ENCODE data around the gene GDAP1L1. TPM values are rescaled to one million over a fixed set of nuclear protein-coding genes. Genes with fewer than 3 reads are reported as not detected.

Gene GDAP1L1
- total and polyA plus RNA-seq, 2 donors (not counting 3 experiments of a cell fraction or from before 2014, with no cell fraction given) = not detected

- Histone ChIP-seq H4K20me1 (replicated peaks; ENCODE audit: control insufficient read depth, extremely low read depth, insufficient read depth, low read length) (no peaks in the 10 kb centered on the region), H3K4me1 (ENCODE audit: control insufficient read depth, extremely low read depth, insufficient read depth, low read length) (no peaks in the 10 kb centered on the region), H3K36me3 (ENCODE audit: control insufficient read depth in 2 of 2, extremely low read depth in 1 of 2, insufficient read depth in 2 of 2, low read length in 2 of 2) (no peaks in the 10 kb centered on the region), H3K9ac (replicated peaks; ENCODE audit: extremely low read depth, insufficient read depth, low read length) (no peak overlapping the region), H3K9me3 (replicated peaks; ENCODE audit: control insufficient read depth, insufficient read depth, low read length) (no peaks in the 10 kb centered on the region), H3K79me2 (ENCODE audit: control insufficient read depth, insufficient read depth, low read length) (no peaks in the 10 kb centered on the region), H3K27ac (ENCODE audit: insufficient read depth, low read depth, low read length) (no peak overlapping the region), H3K4me3 (replicated peaks in 1 of 3; ENCODE audit: insufficient read depth in 1 of 3, low read depth in 1 of 3, low read length in 3 of 3) (no peak overlapping the region), H2AFZ (ENCODE audit: low read depth, low read length) (no peak overlapping the region), H3K27me3 (ENCODE audit: control insufficient read depth in 2 of 2, insufficient read depth in 2 of 2, low read length in 2 of 2) (peaks cover 4 to 10% of the 10 kb centered on the region in 2 experiments), H3K4me2 (ENCODE audit: insufficient read depth, low read length) (no peak overlapping the region), H3K9me1 (replicated peaks; ENCODE audit: control insufficient read depth, extremely low read depth, insufficient read depth, low read length) (no peaks in the 10 kb centered on the region)
- dilution Hi-C loops (cut with MboI; ENCODE audit: extremely low pct_ligation_motif_present, low sequenced_read_pairs) (no loop called here), intact Hi-C loops (cut with micrococcal nuclease) (no loop called here)
- no peak for FAIRE-seq
- TF ChIP-seq POLR2AphosphoS5 (IDR thresholded peaks at IDR 0.05; ENCODE audit: insufficient read depth, low read depth, low read length) (no peak), EZH2 (IDR thresholded peaks at IDR 0.05; ENCODE audit: borderline replicate concordance, low read depth, low read length, severe bottlenecking) (no peak)
- ChIA-PET POLR2A (no interaction called here), CTCF (no interaction called here)
- BruUV-seq (replicated peaks) = no TSS peak
- no peak for DNase-seq (ENCODE audit: low read depth, low spot score)
Observed at GRCh38 chr20:44251284-44251683, 4.2 kb downstream of the GDAP1L1 start.

DNA sequence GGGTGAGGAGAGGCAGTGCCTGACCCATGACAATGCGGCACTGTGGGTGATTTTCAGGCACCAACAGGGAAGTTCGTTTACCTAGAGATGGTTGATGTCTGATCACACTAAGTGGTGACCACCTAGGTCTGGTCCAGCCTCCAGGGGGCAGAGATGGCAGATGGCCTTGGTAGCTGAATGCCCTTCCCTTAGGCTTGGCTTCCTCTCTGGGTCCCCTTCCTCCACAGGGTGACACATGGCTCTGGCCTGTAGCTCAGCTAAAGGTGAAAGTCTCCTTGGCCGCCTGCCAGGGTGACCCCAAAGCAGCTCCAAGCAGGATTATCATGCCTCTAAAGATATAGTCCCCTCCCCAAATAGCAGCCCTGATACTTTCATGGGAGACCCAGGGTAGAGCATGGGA is 6.4 kb downstream of the GDAP1L1 start:
- no peak for TF ChIP-seq FOS (IDR thresholded peaks at IDR 0.05; ENCODE audit: borderline replicate concordance, insufficient read depth, low read length)
- TF ChIP-seq, protein P1, sequence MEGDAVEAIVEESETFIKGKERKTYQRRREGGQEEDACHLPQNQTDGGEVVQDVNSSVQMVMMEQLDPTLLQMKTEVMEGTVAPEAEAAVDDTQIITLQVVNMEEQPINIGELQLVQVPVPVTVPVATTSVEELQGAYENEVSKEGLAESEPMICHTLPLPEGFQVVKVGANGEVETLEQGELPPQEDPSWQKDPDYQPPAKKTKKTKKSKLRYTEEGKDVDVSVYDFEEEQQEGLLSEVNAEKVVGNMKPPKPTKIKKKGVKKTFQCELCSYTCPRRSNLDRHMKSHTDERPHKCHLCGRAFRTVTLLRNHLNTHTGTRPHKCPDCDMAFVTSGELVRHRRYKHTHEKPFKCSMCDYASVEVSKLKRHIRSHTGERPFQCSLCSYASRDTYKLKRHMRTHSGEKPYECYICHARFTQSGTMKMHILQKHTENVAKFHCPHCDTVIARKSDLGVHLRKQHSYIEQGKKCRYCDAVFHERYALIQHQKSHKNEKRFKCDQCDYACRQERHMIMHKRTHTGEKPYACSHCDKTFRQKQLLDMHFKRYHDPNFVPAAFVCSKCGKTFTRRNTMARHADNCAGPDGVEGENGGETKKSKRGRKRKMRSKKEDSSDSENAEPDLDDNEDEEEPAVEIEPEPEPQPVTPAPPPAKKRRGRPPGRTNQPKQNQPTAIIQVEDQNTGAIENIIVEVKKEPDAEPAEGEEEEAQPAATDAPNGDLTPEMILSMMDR (IDR thresholded peaks at IDR 0.05; ENCODE audit: extremely low read depth in 1 of 2, insufficient read depth in 1 of 2, low read depth in 1 of 2, low read length in 2 of 2) = peak in 1 of 2 donors; percentile 4
- Histone ChIP-seq H3K9ac (replicated peaks; ENCODE audit: extremely low read depth, insufficient read depth, low read length) (no peak overlapping the region), H3K27me3 (ENCODE audit: control insufficient read depth in 2 of 2, insufficient read depth in 2 of 2, low read length in 2 of 2) (no peaks in the 10 kb centered on the region), H3K4me1 (ENCODE audit: control insufficient read depth, extremely low read depth, insufficient read depth, low read length) (no peaks in the 10 kb centered on the region), H3K36me3 (ENCODE audit: control insufficient read depth in 2 of 2, extremely low read depth in 1 of 2, insufficient read depth in 2 of 2, low read length in 2 of 2) (no peaks in the 10 kb centered on the region), H3K4me3 (replicated peaks in 1 of 3; ENCODE audit: insufficient read depth in 1 of 3, low read depth in 1 of 3, low read length in 3 of 3) (no peak overlapping the region), H2AFZ (ENCODE audit: low read depth, low read length) (no peak overlapping the region), H3K79me2 (ENCODE audit: control insufficient read depth, insufficient read depth, low read length) (no peaks in the 10 kb centered on the region), H3K9me3 (replicated peaks; ENCODE audit: control insufficient read depth, insufficient read depth, low read length) (no peaks in the 10 kb centered on the region), H3K27ac (ENCODE audit: insufficient read depth, low read depth, low read length) (no peak overlapping the region), H3K4me2 (ENCODE audit: insufficient read depth, low read length) (no peak overlapping the region), H4K20me1 (replicated peaks; ENCODE audit: control insufficient read depth, extremely low read depth, insufficient read depth, low read length) (no peaks in the 10 kb centered on the region), H3K9me1 (replicated peaks; ENCODE audit: control insufficient read depth, extremely low read depth, insufficient read depth, low read length) (no peaks in the 10 kb centered on the region)
- DNase-seq (ENCODE audit: low read depth, low spot score) = no peak
- CTCF ChIA-PET = interaction anchor here (0.9 kb wide), 1 partner anchor 58 kb away, joined by 3 read pairs; no protein-coding TSS in a partner anchor
- intact Hi-C loops (cut with micrococcal nuclease) = no loop called here
- POLR2A ChIA-PET = no interaction called here
- no TSS peak for BruUV-seq (replicated peaks)
- FAIRE-seq = no peak
- dilution Hi-C loops (cut with MboI; ENCODE audit: extremely low pct_ligation_motif_present, low sequenced_read_pairs) = no loop called here
